ENCODE results near the gene ZNF442. TPM values are rescaled to one million over a fixed set of nuclear protein-coding genes. Genes with fewer than 3 reads are reported as not detected.
A peak's percentile ranks its signal among the peaks of the same experiment; 100 is the strongest.
"Not testable (repeated sequence)": the region's sequence is repeated elsewhere in the genome, so short reads cannot be mapped to it uniquely, and the experiment has no call there.

Gene ZNF442
- total RNA-seq (1 to 10 TPM in 2 of 5 experiments, under 1 TPM in 3; 0.44 to 6.0 (median 0.58) TPM), polyA plus RNA-seq (1 to 10 TPM; 1.1 TPM), total RNA-seq (6.3 reads per million, percentile 28 among the genes with 10 or more reads in this experiment)

DNA sequence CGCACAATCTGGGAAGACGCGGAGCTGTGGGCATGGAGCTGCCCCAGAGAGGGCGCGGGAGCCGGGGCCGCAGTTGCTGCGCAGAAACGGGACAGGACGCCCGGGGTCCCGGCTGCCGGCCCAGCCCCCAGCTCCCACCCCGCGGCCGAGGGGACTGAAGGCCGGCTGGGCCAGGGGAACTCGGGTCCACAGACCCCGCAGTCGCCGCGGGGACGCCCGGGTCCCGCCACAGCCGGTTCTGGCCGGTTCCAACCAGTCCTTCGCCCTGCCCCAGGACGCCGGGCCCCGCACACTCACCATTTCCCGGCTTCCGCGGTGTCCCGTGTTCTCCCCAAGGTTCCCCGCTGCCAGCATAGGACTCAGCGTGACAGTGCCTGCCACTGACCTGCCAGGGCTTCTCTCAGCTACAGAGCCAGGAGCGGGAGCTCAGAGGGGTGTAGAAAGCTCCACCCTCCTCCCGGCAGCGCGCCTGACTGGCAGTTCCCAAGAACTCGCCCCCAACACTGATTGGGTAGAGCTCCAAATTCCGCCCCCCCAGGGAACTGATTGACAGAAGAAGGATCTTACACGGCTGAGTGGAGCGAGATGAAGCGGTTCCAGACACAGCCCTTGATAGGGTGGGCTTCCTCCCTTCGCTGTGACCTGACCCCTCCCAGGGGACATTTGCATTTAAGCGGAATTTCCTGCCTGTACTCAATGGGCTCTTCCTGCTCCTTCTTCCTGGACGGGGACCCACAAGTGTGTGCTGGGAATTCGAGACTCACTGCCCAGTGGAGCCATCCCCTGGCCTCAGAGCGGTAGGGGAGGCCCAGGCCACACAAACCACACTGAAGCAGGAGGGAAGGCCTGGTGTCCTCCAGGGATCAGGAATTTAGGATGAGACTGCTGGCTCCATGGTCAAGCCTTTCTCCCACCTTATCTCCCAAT lies at the start of gene ZNF442:
Gene ZNF442 (minus strand): TSS at position 448 of the 927 bp plus-strand sequence. CDS start 2,052 bp downstream, outside the sequence.
- Mint-ChIP-seq H3K9me3 (peaks cover 0 to 18% (median 0%) of the 10 kb centered on the region in 11 donors), H3K27ac (peak within 1 kb of the TSS; percentile 68 to 91 (median 85)), H3K4me3 (peak within 1 kb of the TSS; percentile 92 to 99 (median 97)), H3K36me3 (peaks cover 0 to 8% (median 3%) of the 10 kb centered on the region in 5 donors), H3K4me1 (peaks cover 0 to 33% (median 24%) of the 10 kb centered on the region in 7 donors), H3K27me3 (peaks cover 0 to 10% (median 0%) of the 10 kb centered on the region in 5 donors)
- H3K4me3 ChIP-seq (ENCODE audit: low read length) = peak within 1 kb of the TSS; percentile 66
- DNase-seq = peak; percentile 56 to 88 (median 80)
- peaks cover 0 to 5% (median 0%) of the 10 kb centered on the region in 3 experiments for H3K36me3 ChIP-seq (ENCODE audit: control insufficient read depth in 2 of 3, insufficient read depth in 3 of 3, low read length in 3 of 3)
- intact Hi-C loops (cut with micrococcal nuclease) = loop anchor here (1.0 to 2.0 kb wide), 8 partner anchors 32 to 186 kb away; partner anchors contain the start of genes ZNF44 (in 2 of the 2), ZNF563 (in 2 of the 2), ZNF799 (in 2 of the 2) and ZNF564 (in 1 of the 2)
- no peaks in the 10 kb centered on the region for H3K9me3 ChIP-seq (ENCODE audit: control insufficient read depth in 2 of 3, low read length in 3 of 3)
- H3K4me1 ChIP-seq (ENCODE audit: control insufficient read depth in 2 of 2, insufficient read depth in 2 of 2, low read length in 2 of 2) = peaks cover 7 to 10% of the 10 kb centered on the region in 2 donors
- ChIA-PET CTCF (interaction anchor here (0.6 to 1.3 kb wide), 6 partner anchors 11 to 511 kb away, joined by 3 to 5 read pairs (median 4); partner anchors contain the start of genes ZNF136 and ZNF563), POLR2A (interaction anchor here (0.6 to 2.3 kb wide), 8 partner anchors 33 to 166 kb away, joined by 3 to 26 read pairs (median 3); partner anchors contain the start of genes ZNF44 and ZNF563)
- peak within 1 kb of the TSS; percentile 68 for H3K27ac ChIP-seq (ENCODE audit: low read depth, low read length)
- no peaks in the 10 kb centered on the region for H3K27me3 ChIP-seq (ENCODE audit: control insufficient read depth in 2 of 2, insufficient read depth in 2 of 2, low read length in 2 of 2)
- peak; percentile 99 for ATAC-seq

DNA sequence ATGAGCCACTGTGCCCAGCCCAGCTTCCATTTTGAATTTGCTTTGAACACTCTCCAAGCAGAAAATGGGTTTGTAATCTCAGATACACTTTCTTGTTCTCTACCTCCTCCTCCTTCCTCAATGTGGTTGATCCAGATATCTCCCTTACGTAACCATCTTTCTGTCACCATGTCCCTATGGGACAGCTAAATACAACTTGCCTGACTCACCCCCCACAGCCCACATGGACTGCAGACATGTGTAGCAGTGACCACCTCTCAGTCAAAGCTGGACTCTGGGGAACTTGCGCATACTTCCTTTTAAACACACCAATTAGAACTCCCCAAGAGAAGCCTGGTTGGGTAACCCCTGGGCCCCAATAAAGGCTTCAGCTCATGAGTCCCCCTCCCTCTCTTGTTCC lies 46.4 kb upstream of the ZNF442 start:
- Mint-ChIP-seq H3K4me3 (no peak overlapping the region), H3K4me1 (no peaks in the 10 kb centered on the region), H3K9me3 (peaks cover 4 to 48% (median 15%) of the 10 kb centered on the region in 11 donors), H3K27ac (no peak overlapping the region), H3K36me3 (peaks cover 5 to 37% (median 18%) of the 10 kb centered on the region in 5 donors), H3K27me3 (no peaks in the 10 kb centered on the region)
- Histone ChIP-seq H3K36me3 (ENCODE audit: control insufficient read depth in 2 of 3, insufficient read depth in 3 of 3, low read length in 3 of 3) (no peaks in the 10 kb centered on the region), H3K9me3 (ENCODE audit: control insufficient read depth in 2 of 3, low read length in 3 of 3) (no peaks in the 10 kb centered on the region), H3K27ac (ENCODE audit: low read depth, low read length) (no peak overlapping the region), H3K27me3 (ENCODE audit: control insufficient read depth in 2 of 2, insufficient read depth in 2 of 2, low read length in 2 of 2) (no peaks in the 10 kb centered on the region), H3K4me1 (ENCODE audit: control insufficient read depth in 2 of 2, insufficient read depth in 2 of 2, low read length in 2 of 2) (no peaks in the 10 kb centered on the region), H3K4me3 (ENCODE audit: low read length) (no peak overlapping the region)
- ATAC-seq (no peak), DNase-seq (no peak)
- POLR2A ChIA-PET = no interaction called here
- CTCF ChIA-PET = no interaction called here
- intact Hi-C loops (cut with micrococcal nuclease) = no loop called here

DNA sequence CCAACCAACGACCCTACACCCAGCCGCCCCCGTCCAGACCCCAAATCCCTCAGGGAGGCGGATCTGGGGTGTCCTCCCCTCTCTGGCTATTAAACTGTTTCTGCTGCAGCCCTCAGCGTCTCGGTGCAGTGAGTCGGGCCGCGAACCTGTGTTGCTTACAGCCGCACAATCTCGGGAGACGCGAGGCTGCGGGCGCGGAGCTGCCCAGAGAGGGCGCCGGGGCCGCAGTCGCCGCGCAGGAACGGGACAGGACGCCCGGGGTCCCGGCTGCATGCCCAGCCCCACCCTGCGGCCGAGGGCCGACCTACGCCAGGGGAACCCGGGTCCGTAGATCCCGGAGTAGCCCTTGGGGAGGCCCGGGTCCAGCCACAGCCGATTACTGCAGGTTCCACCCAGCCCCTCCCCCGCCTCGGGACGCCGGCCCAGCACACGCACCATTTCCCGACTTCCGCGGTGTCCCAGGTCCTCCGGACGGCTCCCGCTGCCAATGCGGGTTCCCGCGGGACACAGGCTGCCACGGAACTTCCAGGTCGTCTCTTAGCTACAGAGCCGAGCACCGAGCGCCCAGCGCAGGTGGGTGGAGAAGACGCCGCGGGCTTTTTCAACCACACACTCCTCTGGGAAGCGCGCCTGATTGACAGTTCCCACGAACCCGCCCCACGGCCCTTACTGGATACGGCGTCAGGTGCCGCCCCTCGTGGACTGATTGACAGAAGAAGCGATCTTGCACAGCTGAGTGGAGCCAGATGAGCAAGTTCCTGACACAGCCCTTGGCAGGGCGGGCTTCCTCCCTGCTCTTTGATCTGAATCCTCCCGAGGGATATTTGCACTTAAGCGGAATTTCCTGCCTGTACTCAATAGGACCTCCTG lies 35.4 kb upstream of the ZNF442 start, which contains the start of gene ZNF799:
Gene ZNF799 (minus strand): TSS at position 639 of the 870 bp plus-strand sequence. CDS start 201 bp downstream, at position 438.
- POLR2A ChIA-PET = interaction anchor here (0.6 to 1.5 kb wide), 4 partner anchors 83 to 1310 kb away, joined by 3 read pairs; partner anchors contain the start of genes ZNF136 and ZNF564
- no peaks in the 10 kb centered on the region for H3K4me1 ChIP-seq (ENCODE audit: control insufficient read depth in 2 of 2, insufficient read depth in 2 of 2, low read length in 2 of 2)
- DNase-seq = peak; percentile 55 to 79 (median 76)
- Mint-ChIP-seq H3K36me3 (peaks cover 0 to 28% (median 11%) of the 10 kb centered on the region in 5 donors), H3K9me3 (peaks cover 0 to 26% (median 0%) of the 10 kb centered on the region in 11 donors), H3K4me1 (peaks cover 5 to 34% (median 20%) of the 10 kb centered on the region in 7 donors), H3K4me3 (peak within 1 kb of the TSS; percentile 88 to 96 (median 94)), H3K27ac (peak within 1 kb of the TSS; percentile 75 to 93 (median 82)), H3K27me3 (no peaks in the 10 kb centered on the region)
- no peaks in the 10 kb centered on the region for H3K9me3 ChIP-seq (ENCODE audit: control insufficient read depth in 2 of 3, low read length in 3 of 3)
- H3K27me3 ChIP-seq (ENCODE audit: control insufficient read depth in 2 of 2, insufficient read depth in 2 of 2, low read length in 2 of 2) = no peaks in the 10 kb centered on the region
- CTCF ChIA-PET = no interaction called here
- peak within 1 kb of the TSS; percentile 59 for H3K27ac ChIP-seq (ENCODE audit: low read depth, low read length)
- ATAC-seq = peak; percentile 96
- intact Hi-C loops (cut with micrococcal nuclease) = loop anchor here (1.0 to 2.0 kb wide), 7 partner anchors 36 to 477 kb away; partner anchors contain the start of genes ZNF442 (in 2 of the 2), ZNF443 (in 2 of the 2), ZNF563 (in 2 of the 2) and ZNF564 (in 1 of the 2)
- peak within 1 kb of the TSS; percentile 91 for H3K4me3 ChIP-seq (ENCODE audit: low read length)
- H3K36me3 ChIP-seq (ENCODE audit: control insufficient read depth in 2 of 3, insufficient read depth in 3 of 3, low read length in 3 of 3) = peaks cover 0 to 5% (median 0%) of the 10 kb centered on the region in 3 experiments

DNA sequence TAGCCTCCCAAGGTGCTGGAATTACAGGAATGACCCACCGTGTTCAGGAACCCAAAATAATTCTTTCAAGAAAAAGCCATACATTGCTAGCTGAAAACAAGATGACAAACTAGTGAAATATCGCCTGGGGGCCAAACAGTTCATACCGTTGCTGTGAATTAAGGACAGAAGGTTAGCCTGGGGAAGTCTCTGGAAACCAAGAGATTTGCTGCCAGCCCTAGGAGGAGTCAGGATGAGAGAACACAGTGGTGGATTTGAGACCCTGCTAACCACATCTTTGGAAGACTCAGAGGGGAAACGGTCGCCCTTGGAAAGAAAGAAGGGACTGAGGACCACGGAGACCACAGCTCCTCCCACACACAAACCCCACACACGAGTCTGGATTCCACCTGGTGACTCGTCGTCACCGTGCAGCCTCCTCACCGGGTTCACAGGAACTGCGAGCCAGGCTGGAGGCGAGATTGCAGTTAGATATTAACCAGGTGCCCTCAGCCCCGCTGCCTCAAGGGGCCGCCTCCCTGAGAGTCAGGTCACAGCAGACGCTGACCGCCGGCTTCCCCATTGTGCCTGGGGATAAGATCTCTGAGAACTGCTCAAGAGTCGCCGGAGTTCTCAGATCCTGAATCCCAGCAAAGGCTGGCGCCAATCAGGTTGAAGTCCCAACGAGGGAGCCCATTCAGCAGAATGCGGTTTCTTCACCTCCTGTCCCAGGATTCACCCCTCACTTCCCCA lies 34.6 kb upstream of the ZNF442 start:
- CTCF ChIA-PET; H3K9me3 ChIP-seq (ENCODE audit: control insufficient read depth in 2 of 3, low read length in 3 of 3); H3K27me3 Mint-ChIP-seq; H3K36me3 ChIP-seq (ENCODE audit: control insufficient read depth in 2 of 3, insufficient read depth in 3 of 3, low read length in 3 of 3); H3K27me3 ChIP-seq (ENCODE audit: control insufficient read depth in 2 of 2, insufficient read depth in 2 of 2, low read length in 2 of 2); H3K4me1 ChIP-seq (ENCODE audit: control insufficient read depth in 2 of 2, insufficient read depth in 2 of 2, low read length in 2 of 2): not testable (repeated sequence)
- ATAC-seq (peak; percentile 38), DNase-seq (peak in 6 of 9 donors; percentile 0 to 50 (median 10))
- peak overlapping the region; percentile 59 for H3K27ac ChIP-seq (ENCODE audit: low read depth, low read length)
- intact Hi-C loops (cut with micrococcal nuclease) = loop anchor here (2.0 kb wide), 3 partner anchors 41 to 151 kb away; partner anchors contain the start of genes ZNF443 (in 2 of the 2), ZNF563 (in 1 of the 2) and ZNF564 (in 1 of the 2)
- Mint-ChIP-seq H3K4me3 (peak overlapping the region; percentile 85 to 96 (median 94)), H3K9me3 (peaks cover 0 to 26% (median 5%) of the 10 kb centered on the region in 11 donors), H3K36me3 (peaks cover 5 to 33% (median 19%) of the 10 kb centered on the region in 5 donors), H3K4me1 (peaks cover 5 to 34% (median 20%) of the 10 kb centered on the region in 7 donors), H3K27ac (peak overlapping the region in 8 of 9 donors; percentile 14 to 82 (median 58))
- peak overlapping the region; percentile 91 for H3K4me3 ChIP-seq (ENCODE audit: low read length)
- POLR2A ChIA-PET = interaction anchor here (0.6 to 1.5 kb wide), 4 partner anchors 44 to 1309 kb away, joined by 3 read pairs; partner anchors contain the start of genes ZNF136 and ZNF564

DNA sequence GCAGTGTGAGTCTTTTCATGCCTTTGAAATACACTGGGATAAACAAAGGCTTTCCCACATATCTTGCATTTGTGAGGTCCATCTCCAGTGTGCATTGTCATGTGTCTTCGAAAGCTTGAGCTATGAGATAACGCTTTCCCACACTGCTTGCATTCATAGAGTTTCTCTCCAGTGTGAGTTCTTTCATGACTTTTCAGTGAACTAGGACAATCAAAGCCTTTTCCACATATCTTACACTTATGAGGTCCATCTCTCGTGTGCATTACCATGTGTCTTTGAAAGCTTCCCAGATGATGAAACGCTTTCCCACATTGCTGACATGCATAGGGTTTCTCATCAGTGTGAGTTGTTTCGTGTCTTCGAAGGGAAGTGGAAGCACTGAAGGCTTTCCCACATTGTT lies 25.7 kb upstream of the ZNF442 start:
- Histone ChIP-seq H3K36me3 (ENCODE audit: control insufficient read depth in 2 of 3, insufficient read depth in 3 of 3, low read length in 3 of 3) (peaks cover 0 to 22% (median 7%) of the 10 kb centered on the region in 3 experiments), H3K9me3 (ENCODE audit: control insufficient read depth in 2 of 3, low read length in 3 of 3) (peaks cover 0 to 24% (median 8%) of the 10 kb centered on the region in 3 experiments)
- peaks cover 31 to 82% (median 66%) of the 10 kb centered on the region in 5 donors for H3K36me3 Mint-ChIP-seq
- H3K27me3 Mint-ChIP-seq; CTCF ChIA-PET; DNase-seq; H3K27me3 ChIP-seq (ENCODE audit: control insufficient read depth in 2 of 2, insufficient read depth in 2 of 2, low read length in 2 of 2); H3K4me1 ChIP-seq (ENCODE audit: control insufficient read depth in 2 of 2, insufficient read depth in 2 of 2, low read length in 2 of 2); POLR2A ChIA-PET; ATAC-seq; H3K27ac ChIP-seq (ENCODE audit: low read depth, low read length); intact Hi-C loops (cut with micrococcal nuclease); H3K4me3 ChIP-seq (ENCODE audit: low read length); H3K4me1 Mint-ChIP-seq; H3K27ac Mint-ChIP-seq; H3K4me3 Mint-ChIP-seq: not testable (repeated sequence)
- H3K9me3 Mint-ChIP-seq = peaks cover 7 to 74% (median 39%) of the 10 kb centered on the region in 11 donors

Measured in naive thymus-derived CD4-positive, alpha-beta T cell (primary cell).